MM.1S (cell line): ENCODE measurements around the gene PRODH2.

Experiments used
- CTCF ChIP-seq: fragments of 300-600 bp; sonication (generic); IDR thresholded peaks from 2 replicates; pipeline ENCODE4 v1.5.1; 2016; ENCODE audit warnings: antibody characterized with exemption, low read length, mixed read lengths
- EZH2 ChIP-seq: fragments of 300-600 bp; sonication (generic); optimal IDR thresholded peaks from 2 replicates; pipeline ENCODE3; 2017; ENCODE audit warnings: low read depth, mild to moderate bottlenecking, antibody characterized with exemption, low read length, mixed read lengths

GRCh38 chr19:35822579-35822978 is 9.9 kb upstream of the PRODH2 start:
- TF ChIP-seq CTCF (no peak), EZH2 (no peak)
